ENCODE measurements around the gene IRF3.

DNA sequence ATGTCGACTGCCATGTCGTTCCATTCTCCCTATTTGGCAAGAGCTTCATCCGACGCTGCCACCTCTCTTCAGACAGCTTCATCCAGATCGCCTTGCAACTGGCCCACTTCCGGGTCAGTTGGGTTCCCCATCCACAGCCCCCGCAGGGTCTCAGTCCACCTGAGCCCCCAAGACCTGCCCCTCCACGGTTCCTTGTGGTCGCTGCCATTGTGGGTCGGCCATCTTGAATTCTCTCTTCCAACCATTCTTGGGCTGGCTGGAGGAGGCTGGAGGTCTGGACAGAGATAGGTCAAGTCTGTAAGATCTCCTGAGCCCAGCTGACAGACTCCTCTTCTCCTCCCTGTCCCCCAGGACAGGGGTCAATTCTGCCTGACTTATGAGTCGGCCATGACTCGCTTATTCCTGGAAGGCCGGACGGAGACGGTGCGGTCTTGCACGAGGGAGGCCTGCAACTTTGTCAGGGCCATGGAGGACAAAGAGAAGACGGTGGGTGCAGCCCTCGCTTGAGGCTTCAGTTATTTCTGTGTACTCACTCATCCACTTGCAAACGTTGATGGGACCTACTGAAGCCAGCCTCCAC lies 44.8 kb upstream of the IRF3 start:
- TF ChIP-seq, protein P1, sequence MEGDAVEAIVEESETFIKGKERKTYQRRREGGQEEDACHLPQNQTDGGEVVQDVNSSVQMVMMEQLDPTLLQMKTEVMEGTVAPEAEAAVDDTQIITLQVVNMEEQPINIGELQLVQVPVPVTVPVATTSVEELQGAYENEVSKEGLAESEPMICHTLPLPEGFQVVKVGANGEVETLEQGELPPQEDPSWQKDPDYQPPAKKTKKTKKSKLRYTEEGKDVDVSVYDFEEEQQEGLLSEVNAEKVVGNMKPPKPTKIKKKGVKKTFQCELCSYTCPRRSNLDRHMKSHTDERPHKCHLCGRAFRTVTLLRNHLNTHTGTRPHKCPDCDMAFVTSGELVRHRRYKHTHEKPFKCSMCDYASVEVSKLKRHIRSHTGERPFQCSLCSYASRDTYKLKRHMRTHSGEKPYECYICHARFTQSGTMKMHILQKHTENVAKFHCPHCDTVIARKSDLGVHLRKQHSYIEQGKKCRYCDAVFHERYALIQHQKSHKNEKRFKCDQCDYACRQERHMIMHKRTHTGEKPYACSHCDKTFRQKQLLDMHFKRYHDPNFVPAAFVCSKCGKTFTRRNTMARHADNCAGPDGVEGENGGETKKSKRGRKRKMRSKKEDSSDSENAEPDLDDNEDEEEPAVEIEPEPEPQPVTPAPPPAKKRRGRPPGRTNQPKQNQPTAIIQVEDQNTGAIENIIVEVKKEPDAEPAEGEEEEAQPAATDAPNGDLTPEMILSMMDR (conservative IDR thresholded peaks at IDR 0.05; ENCODE audit: low read depth, low read length) = no peak
- no peak for TF ChIP-seq EZH2 (IDR thresholded peaks at IDR 0.05; ENCODE audit: borderline replicate concordance, low read depth, low read length, poor library complexity, severe bottlenecking)

Measured in A673 (cell line).